Activated naive CD4-positive, alpha-beta T cell treated with anti-CD3 and anti-CD28 coated beads, Interleukin-2, amount 50 U/mL, for 72 hours (primary cell): Measurements from ENCODE around the gene SHTN1. TPM values are rescaled to one million over a fixed set of nuclear protein-coding genes. Genes with fewer than 3 reads are reported as not detected.

ENCODE experiments used
- ATAC-seq, 2 donors: fragments of 150-1000 bp; cut with Tn5 transposase; 2 replicates each; pipeline ENCODE4 v1.10.0; 2021; ENCODE audit warnings: mild to moderate bottlenecking in 2 of 2, moderate library complexity in 2 of 2
- DNase-seq, 2 donors: peaks; one replicate each; pipeline ENCODE4 v3.0.0; 2021 to 2022; ENCODE audit warnings: low spot score in 2 of 2
- H3K27ac Mint-ChIP-seq, 2 donors: one replicate each; pipeline ENCODE4 v1.8.0; 2022; ENCODE audit warnings: mild to moderate bottlenecking in 2 of 2, mixed read lengths in 2 of 2
- H3K36me3 Mint-ChIP-seq, 2 donors: one replicate each; pipeline ENCODE4 v1.8.0; 2022; ENCODE audit warnings: mixed read lengths in 2 of 2
- H3K9me3 Mint-ChIP-seq, 2 donors: one replicate each; pipeline ENCODE4 v1.8.0; 2022; ENCODE audit warnings: mixed read lengths in 2 of 2
- total RNA-seq, 2 donors: library from RNA; stranded (reverse); gene quantifications; one replicate each; pipeline ENCODE4 v1.2.3, GENCODE V29; 2022

SHTN1 gene
- total RNA-seq, 2 donors from 2014 or later = 0.39 TPM; not detected in 1

DNA sequence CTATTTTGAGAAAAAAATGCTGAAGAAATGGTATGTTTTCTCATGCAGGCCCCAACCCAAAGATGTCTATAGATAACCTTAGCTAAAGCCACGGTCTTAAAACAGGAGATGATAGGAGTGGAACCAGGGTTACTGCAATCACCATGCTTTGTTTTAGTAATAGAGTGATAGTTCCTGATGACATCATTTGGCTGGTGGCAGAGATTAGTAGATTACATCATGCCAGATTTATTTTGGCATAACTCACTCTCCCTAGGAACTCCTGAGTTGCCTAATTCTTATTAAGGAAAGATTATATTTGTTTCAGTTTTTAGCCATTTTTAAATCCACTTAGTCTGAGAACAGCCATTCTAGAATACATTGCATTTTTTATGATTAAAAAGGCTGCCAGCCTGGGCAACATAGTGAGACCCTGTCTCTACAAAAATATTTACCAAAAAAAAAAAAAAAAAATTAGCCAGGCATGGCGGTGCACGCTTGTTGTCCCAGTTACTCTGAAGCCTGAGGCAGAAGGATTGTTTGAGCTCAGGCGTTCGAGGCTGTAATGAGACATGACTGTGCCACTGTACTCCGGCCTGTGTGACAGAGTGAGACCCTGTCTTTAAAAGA is 137.9 kb downstream of the SHTN1 start:
- Mint-ChIP-seq H3K9me3 (no peaks in the 10 kb centered on the region), H3K27ac (no peak overlapping the region), H3K36me3 (no peaks in the 10 kb centered on the region)
- no peak for DNase-seq
- ATAC-seq = no peak

DNA sequence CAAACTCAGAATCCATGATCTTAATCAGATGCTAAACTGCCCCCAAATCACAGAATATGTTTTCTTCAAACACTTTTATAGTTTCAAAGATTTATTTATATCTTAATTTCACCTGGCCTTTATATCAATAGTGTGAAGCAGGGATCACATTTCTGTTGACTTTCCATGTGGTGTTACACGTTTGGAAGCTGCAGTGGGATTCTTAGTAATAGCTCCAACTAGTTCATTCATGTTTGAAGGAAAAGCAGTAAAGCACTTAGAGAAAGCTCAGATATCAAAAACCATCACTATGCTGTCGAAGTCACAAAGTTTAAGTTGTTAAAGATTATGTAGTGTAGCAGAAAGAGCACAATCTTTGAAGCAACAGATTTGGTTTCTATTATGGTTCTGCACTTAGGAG is 138.9 kb downstream of the SHTN1 start:
- Mint-ChIP-seq H3K27ac (no peak overlapping the region), H3K36me3 (no peaks in the 10 kb centered on the region), H3K9me3 (no peaks in the 10 kb centered on the region)
- ATAC-seq (no peak), DNase-seq (no peak)

DNA sequence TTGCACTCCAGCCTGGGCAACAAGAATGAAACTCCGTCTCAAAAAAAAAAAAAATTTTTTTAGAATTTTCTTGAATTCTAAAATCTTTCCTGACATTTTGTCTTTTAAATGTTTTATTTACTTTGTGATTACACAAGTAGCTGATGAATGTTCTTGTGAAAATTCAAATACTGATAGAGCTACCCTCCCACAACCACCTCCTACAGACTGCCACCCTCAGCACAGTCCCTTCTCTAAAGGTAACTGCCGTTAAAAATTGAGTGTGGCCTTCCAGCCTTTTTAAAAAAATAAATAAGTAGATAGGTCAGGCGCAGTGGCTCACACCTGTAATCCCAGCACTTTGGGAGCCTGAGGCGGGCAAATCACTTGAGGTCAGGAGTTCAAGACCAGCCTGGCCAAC is 140.6 kb downstream of the SHTN1 start:
- DNase-seq (no peak), ATAC-seq (no peak)
- peaks cover 0 to 4% of the 10 kb centered on the region in 2 donors for H3K36me3 Mint-ChIP-seq
- peaks cover 6 to 8% of the 10 kb centered on the region in 2 donors for H3K9me3 Mint-ChIP-seq
- no peak overlapping the region for H3K27ac Mint-ChIP-seq

DNA sequence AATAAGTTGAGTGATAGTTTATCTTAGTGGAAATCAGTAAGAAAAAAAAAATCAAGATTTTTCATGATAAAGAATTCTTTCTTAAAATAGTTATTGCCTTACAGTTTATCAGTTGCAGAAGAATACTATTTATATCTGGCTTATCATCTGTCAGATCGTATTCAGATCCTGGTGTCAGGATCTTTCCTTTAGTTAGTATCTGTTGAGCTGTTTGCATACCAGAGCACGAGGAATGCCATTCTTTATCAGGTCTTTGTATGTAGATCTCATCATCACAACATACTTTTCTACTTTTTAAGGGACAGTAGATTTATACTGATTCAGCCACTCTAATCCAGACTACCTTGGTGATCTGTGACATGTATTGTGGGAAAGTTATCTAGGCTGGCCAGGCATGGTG is 143.2 kb downstream of the SHTN1 start:
- Mint-ChIP-seq H3K9me3 (peaks cover 8 to 10% of the 10 kb centered on the region in 2 donors), H3K36me3 (peaks cover 0 to 4% of the 10 kb centered on the region in 2 donors), H3K27ac (no peak overlapping the region)
- ATAC-seq = no peak
- no peak for DNase-seq

DNA sequence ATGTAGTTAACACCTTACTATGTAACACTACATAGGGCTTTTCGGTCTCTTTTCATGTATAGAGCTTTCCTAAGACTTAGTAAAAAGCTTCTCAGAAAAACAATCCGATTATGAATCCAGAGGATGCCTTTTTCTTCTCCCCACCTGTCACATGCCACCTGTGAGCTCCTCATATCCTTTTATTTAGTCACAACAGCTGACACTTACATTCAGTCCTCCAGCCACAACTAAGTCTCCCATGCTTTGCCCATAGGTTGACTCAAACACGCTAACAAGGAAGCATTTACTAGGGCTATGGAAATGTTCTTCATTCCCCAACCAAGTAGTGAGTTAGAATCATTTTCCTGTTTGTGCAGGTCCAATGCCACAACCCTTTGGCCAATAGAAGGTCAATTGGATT is 147.8 kb downstream of the SHTN1 start:
- DNase-seq = no peak
- Mint-ChIP-seq H3K9me3 (peaks cover 8 to 10% of the 10 kb centered on the region in 2 donors), H3K27ac (no peak overlapping the region), H3K36me3 (peaks cover 0 to 4% of the 10 kb centered on the region in 2 donors)
- no peak for ATAC-seq

DNA sequence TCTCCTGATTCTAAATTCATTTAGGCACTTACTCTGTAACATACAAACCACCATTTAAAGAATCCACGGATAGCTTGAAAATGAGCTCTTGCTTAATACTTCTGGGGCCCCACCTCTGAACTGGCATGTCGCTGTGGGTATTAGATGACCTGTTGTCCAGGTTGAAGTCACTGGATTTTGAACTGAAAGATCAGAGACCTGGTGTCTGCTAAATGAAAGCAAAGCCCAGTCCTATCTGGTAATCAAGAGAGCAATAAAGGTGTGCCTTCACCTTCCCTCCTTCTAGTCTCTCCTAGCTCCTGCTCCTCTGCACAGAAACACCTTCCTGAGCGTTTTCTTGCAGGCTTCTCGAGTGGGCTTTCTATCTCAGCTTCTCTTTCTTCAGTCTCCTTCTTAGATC is 151.3 kb downstream of the SHTN1 start:
- peaks cover 0 to 4% of the 10 kb centered on the region in 2 donors for H3K9me3 Mint-ChIP-seq
- ATAC-seq = no peak
- no peak for DNase-seq
- H3K27ac Mint-ChIP-seq = no peak overlapping the region
- peaks cover 0 to 5% of the 10 kb centered on the region in 2 donors for H3K36me3 Mint-ChIP-seq

DNA sequence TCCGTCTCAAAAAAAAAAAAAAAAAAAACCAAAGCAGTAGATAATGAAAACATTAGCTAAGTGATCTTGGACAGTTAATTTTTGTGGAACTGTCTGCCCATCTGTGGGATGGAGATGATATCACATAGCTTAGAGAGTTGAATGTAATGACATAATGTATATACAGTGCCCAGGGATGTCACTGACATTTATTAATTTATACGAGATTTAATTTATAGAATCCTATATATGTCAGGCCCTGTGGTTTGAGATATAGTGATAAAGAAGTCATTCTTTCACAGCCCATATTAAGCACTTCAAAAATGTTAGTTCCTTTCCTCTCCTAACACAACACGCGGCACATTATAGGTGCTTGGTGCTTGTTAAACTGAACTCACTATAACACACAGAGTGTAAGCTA is 151.7 kb downstream of the SHTN1 start:
- peaks cover 0 to 4% of the 10 kb centered on the region in 2 donors for H3K9me3 Mint-ChIP-seq
- DNase-seq = no peak
- no peak for ATAC-seq
- peaks cover 0 to 5% of the 10 kb centered on the region in 2 donors for H3K36me3 Mint-ChIP-seq
- H3K27ac Mint-ChIP-seq = no peak overlapping the region

DNA sequence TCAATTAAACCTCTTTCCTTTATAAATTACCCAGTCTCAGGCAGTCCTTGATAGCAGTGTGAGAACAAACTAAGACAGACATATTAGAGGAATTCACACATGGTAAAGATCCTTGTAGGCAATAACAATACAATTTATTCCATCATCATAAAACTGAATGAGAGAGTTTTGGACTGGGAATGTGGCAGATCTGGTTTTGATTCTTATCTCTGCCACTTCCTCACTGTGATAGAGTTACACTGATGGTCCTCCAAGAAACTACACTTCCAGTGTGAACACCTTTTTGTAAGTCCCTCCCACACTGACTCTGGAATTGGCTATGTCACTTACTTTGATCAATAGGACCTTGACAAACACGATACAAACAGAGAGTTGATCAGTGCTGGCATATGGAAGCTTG is 152.7 kb downstream of the SHTN1 start:
- peaks cover 0 to 14% of the 10 kb centered on the region in 2 donors for H3K36me3 Mint-ChIP-seq
- DNase-seq (no peak), ATAC-seq (no peak)
- peaks cover 0 to 2% of the 10 kb centered on the region in 2 donors for H3K9me3 Mint-ChIP-seq
- no peak overlapping the region for H3K27ac Mint-ChIP-seq

DNA sequence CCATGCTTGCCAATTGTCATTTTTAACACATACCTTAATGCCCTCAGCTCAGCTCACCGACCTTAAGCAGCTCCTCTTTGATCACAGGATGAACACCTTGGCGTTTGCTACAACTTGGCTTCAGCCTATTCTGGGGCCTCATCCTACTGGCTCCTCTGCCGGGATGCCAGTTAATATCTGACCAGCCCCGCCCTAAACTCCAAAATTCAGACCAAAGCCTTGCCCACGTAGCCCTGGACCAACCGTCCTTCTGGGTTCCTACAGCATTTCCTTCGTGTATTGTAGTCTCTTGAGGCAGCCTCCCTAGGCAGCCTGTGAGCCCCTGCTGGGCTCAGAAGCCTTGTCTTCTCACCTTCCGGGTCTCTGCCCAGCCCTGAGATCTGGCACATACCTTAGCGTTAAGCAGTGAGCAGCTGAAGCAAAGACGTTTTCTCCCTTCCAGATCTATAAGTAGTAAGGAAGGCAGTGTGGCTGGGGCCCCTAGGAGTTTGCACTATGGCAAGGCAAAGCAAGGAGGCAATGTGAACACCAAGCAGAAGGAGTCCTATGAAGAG is 154.9 kb downstream of the SHTN1 start:
- H3K9me3 Mint-ChIP-seq = no peaks in the 10 kb centered on the region
- ATAC-seq = no peak
- H3K27ac Mint-ChIP-seq = no peak overlapping the region
- peaks cover 0 to 19% of the 10 kb centered on the region in 2 donors for H3K36me3 Mint-ChIP-seq
- DNase-seq = no peak

DNA sequence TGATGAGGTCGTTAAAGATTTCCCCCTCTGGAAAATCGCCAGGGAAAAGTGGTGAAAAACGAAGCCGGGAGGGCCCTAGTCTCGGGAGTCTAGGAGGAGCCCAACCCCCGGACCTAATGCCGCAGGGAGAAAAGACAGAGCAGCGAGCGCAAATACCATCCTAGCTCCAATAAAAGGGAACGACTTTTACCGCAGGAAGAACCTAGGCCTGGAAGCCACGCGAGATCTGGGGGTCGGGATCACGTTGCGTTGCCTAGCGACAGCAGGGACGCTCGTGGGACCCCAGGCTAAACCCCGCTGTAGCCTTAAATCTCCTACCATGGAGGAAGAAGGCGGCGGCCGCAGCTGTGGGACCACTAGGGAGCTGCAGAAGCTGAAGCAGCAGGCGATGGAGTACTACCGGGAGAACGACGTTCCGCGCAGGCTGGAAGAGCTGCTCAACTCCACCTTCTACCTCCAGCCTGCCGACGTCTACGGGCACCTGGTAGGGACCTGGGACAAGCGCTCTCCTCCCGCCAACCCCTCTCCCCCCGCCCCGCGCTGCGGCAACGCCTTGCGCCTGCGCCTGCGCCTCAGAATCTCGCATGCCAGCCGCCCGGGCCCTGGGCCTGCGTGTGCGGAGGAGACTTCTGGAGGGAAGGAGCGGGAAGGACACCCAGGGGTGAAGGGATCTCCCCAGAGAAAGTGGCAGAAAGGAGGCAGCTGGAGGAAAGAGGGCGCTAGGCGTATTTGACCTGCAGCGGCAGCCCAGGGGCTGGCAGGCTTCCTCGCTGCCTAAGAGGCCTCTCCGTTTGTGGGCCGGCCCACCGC is 155.5 kb downstream of the SHTN1 start, which contains the start of gene ENO4:
Gene ENO4 (plus strand): TSS at position 252 of the 810 bp plus-strand sequence. CDS start 68 bp downstream, at position 320.
- peaks cover 0 to 19% of the 10 kb centered on the region in 2 donors for H3K36me3 Mint-ChIP-seq
- no peaks in the 10 kb centered on the region for H3K9me3 Mint-ChIP-seq
- ATAC-seq (peak in 1 of 2 donors; percentile 66), DNase-seq (peak in 1 of 2 donors; percentile 26)
- H3K27ac Mint-ChIP-seq = no peak within 1 kb of the TSS

DNA sequence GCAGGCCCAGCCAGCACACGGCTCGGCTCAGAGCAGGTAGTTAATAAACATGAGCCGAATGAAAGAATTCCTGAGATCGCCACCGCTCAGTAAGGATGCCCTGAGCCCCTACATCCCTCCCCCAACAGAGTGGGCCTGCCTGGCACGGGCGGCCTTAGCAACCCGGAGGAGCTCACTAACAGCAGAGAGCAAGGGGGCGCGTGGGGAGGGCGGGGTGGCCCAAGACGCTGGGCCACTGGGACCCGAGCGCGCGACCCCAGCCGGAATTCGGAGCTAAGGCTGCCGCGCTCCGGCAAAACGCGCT is 156.1 kb downstream of the SHTN1 start:
- Mint-ChIP-seq H3K9me3 (no peaks in the 10 kb centered on the region), H3K36me3 (peaks cover 0 to 19% of the 10 kb centered on the region in 2 donors), H3K27ac (no peak overlapping the region)
- DNase-seq = no peak
- ATAC-seq = no peak

DNA sequence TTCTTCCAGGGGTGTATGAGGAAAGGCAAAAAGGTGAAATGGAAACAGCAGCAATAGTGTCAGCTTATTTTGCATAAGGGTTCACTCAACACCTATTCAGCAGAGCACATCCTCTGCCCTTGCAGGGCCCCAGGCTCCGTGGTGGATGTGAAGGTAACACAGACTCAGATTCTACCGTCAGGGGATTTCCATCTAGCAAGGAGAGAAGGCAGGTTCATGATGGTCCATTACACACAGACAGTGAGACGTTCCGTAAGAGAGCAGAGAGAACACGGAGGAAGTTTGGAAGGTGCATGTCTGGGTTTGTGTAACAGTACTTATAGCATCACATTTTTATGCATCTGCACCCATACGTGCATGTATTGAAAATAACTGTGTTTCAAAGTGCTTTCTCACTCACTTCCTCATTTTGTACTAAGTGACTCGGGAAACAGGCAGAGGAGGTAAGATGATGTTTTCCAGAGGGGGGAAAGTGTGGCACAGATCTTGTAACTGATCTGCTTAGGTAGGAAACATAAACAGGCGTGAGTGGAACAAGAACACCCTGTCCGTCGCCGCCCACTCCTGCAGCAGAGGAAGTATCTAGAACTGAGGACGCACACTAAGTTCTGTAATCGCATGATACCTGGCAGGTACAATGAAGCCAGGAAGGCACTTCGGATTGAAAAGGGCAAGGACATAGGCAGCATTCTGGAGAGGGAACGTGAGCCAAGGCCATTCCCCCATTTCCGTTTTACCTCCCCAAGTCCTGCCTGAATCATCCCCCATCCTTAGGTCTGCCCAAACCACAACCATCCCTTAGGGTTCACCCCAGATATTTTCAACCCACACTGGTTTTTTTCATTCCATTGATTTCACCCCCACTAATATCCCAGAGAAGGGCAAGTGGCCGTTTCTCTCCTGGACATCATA is 156.7 kb downstream of the SHTN1 start:
- Mint-ChIP-seq H3K36me3 (peaks cover 0 to 19% of the 10 kb centered on the region in 2 donors), H3K9me3 (no peaks in the 10 kb centered on the region), H3K27ac (no peak overlapping the region)
- DNase-seq = peak in 1 of 2 donors; percentile 23
- peak in 1 of 2 donors; percentile 88 for ATAC-seq

DNA sequence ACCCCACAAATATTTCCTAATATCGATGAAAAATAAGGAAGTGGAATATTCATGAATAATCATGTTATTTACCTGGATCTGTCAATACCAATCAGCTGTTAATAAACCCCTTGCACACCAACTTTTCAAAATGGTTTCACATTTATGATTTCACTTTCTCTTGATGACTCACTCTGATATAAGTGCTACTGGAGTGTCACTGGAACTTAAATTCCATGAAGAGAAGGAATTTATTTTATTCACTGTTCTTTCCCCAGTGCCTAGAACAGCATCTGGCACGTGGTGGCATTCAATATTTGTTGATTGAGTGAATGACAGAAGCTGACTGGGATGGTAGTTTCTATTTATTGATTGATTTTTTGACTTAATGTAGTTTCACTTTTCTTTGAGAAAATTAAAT is 159.2 kb downstream of the SHTN1 start:
- Mint-ChIP-seq H3K27ac (no peak overlapping the region), H3K9me3 (no peaks in the 10 kb centered on the region), H3K36me3 (peaks cover 0 to 19% of the 10 kb centered on the region in 2 donors)
- no peak for DNase-seq
- no peak for ATAC-seq

DNA sequence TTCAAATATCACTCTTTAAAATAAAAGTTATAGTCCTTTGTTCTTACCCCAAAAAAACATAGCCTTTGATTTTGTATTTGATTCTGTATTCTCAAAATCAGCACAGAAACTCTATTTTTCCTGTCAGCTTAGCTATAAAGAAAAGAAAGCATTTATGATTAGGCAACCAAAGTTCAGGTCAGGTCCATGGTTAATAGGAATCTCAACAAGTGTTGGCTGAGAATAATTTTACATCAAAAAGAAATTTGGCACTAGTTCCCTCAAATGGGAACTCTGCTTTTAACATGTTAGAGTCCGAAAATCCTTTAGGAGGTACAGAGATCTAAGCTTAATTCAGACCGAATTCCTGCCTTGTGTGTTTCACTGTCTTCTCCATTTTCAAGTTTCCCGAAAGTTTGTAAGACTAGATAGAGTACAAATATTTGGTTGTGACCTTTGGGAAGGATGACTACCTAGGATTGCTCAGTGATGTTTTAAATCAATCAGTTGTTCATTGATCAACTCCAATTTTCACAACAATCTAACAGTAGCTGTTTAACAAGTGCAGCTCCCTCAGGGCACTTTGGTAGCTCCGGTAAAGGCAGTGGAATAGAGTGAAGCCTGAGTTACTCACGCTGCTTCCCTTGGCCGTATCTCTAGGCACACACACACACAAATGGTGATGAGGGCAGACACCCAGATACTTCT is 164.5 kb downstream of the SHTN1 start:
- Mint-ChIP-seq H3K27ac (no peak overlapping the region), H3K36me3 (no peaks in the 10 kb centered on the region), H3K9me3 (no peaks in the 10 kb centered on the region)
- no peak for ATAC-seq
- no peak for DNase-seq

DNA sequence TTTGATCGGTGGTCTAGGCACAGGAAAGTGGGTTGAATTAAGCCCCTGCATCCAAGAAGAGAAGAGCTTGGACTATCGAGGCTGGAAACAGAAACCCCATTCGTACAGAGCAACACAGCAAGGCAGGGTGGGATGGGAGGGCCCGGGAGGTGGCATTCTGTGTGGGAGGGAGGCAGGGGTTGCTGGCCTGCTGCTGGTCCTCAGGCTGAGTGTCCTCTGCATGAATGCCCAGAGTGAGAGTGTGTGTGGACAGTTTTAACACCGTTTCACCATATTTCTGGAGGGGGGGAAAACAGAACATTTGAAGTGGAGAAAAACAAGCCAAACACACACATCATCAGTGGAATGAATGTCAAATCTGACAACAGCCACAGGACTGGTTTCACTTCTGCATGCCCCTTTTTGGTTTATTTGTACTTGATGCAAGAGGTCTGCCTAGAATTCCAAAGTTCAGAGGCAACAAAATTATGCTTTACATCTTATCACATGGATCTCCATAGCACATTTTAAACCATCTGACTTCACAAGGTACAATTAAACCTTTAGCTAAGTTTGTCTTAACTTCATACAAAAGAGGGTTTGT is 166.8 kb downstream of the SHTN1 start:
- H3K36me3 Mint-ChIP-seq = no peaks in the 10 kb centered on the region
- ATAC-seq = no peak
- H3K27ac Mint-ChIP-seq = no peak overlapping the region
- H3K9me3 Mint-ChIP-seq = no peaks in the 10 kb centered on the region
- DNase-seq = no peak
